A549 treated with AZD9567 at 1 μM for 4 hours (cell line): ENCODE measurements around the gene MALAT1. TPM values are rescaled to one million over a fixed set of nuclear protein-coding genes. Genes with fewer than 3 reads are reported as not detected.

Experiments used
- total RNA-seq: library from RNA; stranded (reverse); fragments of 200-300 nt; extraction: Qiagen RNA extraction; gene quantifications from 5 replicates; pipeline ENCODE4 v1.2.3, GENCODE V29; 2022; ENCODE audit not compliant: insufficient read depth

MALAT1 gene
- 55.2 to 111 TPM (median 88.6 TPM) in 5 replicates for total RNA-seq

DNA sequence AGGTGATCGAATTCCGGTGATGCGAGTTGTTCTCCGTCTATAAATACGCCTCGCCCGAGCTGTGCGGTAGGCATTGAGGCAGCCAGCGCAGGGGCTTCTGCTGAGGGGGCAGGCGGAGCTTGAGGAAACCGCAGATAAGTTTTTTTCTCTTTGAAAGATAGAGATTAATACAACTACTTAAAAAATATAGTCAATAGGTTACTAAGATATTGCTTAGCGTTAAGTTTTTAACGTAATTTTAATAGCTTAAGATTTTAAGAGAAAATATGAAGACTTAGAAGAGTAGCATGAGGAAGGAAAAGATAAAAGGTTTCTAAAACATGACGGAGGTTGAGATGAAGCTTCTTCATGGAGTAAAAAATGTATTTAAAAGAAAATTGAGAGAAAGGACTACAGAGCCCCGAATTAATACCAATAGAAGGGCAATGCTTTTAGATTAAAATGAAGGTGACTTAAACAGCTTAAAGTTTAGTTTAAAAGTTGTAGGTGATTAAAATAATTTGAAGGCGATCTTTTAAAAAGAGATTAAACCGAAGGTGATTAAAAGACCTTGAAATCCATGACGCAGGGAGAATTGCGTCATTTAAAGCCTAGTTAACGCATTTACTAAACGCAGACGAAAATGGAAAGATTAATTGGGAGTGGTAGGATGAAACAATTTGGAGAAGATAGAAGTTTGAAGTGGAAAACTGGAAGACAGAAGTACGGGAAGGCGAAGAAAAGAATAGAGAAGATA, at the start of gene MALAT1:
Gene MALAT1, plus strand, starts transcription at position 69 of the 736 bp plus-strand sequence.

DNA sequence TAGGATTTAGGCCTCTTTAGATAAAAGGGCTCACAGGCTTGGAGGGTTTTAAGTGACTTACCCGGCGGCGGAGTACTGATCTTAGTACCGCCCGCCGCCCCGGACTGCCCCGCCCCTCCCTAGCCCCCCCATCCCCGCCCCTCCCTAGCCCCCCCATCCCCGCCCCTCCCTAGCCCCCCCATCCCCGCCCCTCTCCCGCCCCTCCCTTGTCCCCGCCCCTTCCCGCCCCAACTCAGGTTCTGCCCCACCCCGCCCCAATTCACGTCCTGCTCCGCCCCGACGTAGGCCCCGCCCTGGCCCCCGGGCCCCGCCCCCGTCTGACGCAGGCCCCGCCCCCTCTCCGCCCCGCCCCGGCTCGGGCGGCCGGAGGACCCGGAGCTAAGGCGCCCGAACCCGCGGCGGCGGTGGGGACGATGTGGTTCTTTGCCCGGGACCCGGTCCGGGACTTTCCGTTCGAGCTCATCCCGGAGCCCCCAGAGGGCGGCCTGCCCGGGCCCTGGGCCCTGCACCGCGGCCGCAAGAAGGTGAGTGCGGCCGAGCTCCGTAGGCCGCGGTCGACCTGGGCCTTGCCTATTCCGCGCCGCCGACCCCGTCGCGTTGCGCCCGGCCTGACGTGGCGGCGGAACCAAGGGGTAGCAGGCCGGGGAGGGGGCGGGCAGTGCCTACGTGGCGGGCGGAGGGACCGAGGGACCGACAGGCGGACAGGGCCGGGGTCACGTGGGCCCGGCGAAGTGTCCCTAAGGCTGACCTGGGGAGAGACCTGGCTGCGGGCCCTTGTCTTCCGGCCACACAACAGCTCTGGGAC, 26.1 kb downstream of the MALAT1 start, which contains the start of gene SCYL1:
Gene SCYL1, plus strand, starts transcription at position 343 of the 805 bp plus-strand sequence. Its CDS starts 71 bp downstream, at position 414.

Other genes with a start within 250 kb of the MALAT1 start
- 10.7 to 16.6 TPM (median 12.9 TPM) in 5 replicates for gene POLA2, start 237.1 kb upstream of the MALAT1 start, total RNA-seq
- gene CDC42EP2, start 184.2 kb upstream of the MALAT1 start, total RNA-seq, result 15.9 to 20.4 TPM (median 17.2 TPM) in 5 replicates
- gene DPF2, start 165.2 kb upstream of the MALAT1 start, total RNA-seq, result 39.2 to 41.2 TPM (median 40.8 TPM) in 5 replicates
- 1.3 TPM in 5 replicates for gene TIGD3, start 144.3 kb upstream of the MALAT1 start, total RNA-seq
- 8.5 to 11.6 TPM (median 10.3 TPM) in 5 replicates for gene SLC25A45, start 116.4 kb upstream of the MALAT1 start, total RNA-seq
- gene FRMD8, start 112.4 kb upstream of the MALAT1 start, total RNA-seq, result 33.7 to 57.0 TPM (median 56.4 TPM) in 5 replicates
- gene NEAT1, start 76.2 kb upstream of the MALAT1 start, total RNA-seq, result 95.1 to 289 TPM (median 267 TPM) in 5 replicates
- 37.6 to 65.4 TPM (median 64.4 TPM) in 5 replicates for gene SCYL1, start 26.0 kb downstream of the MALAT1 start, total RNA-seq
- 65.1 to 117 TPM (median 101 TPM) in 5 replicates for gene LTBP3, start 59.3 kb downstream of the MALAT1 start, total RNA-seq
- 69.5 to 80.8 TPM (median 77.9 TPM) in 5 replicates for gene ZNRD2, start 71.4 kb downstream of the MALAT1 start, total RNA-seq
- 20.8 to 56.1 TPM (median 50.0 TPM) in 5 replicates for gene FAM89B, start 73.5 kb downstream of the MALAT1 start, total RNA-seq
- 22.6 to 35.1 TPM (median 32.7 TPM) in 5 replicates for gene EHBP1L1, start 77.0 kb downstream of the MALAT1 start, total RNA-seq
- 0.26 to 1.4 TPM (median 0.77 TPM) in 4 of 5 replicates, not detected in the other for gene KCNK7, start 96.8 kb downstream of the MALAT1 start, total RNA-seq
- 44.0 to 49.5 TPM (median 47.5 TPM) in 5 replicates for gene MAP3K11, start 115.2 kb downstream of the MALAT1 start, total RNA-seq
- 25.3 to 38.8 TPM (median 37.9 TPM) in 5 replicates for gene PCNX3, start 116.7 kb downstream of the MALAT1 start, total RNA-seq
- gene SIPA1, start 139.1 kb downstream of the MALAT1 start, total RNA-seq, result 11.1 to 21.7 TPM (median 18.4 TPM) in 5 replicates
- 52.1 to 79.3 TPM (median 74.8 TPM) in 5 replicates for gene RELA, start 163.9 kb downstream of the MALAT1 start, total RNA-seq
- 31.3 to 46.9 TPM (median 45.7 TPM) in 5 replicates for gene KAT5, start 213.2 kb downstream of the MALAT1 start, total RNA-seq
- gene RNASEH2C, start 221.8 kb downstream of the MALAT1 start, total RNA-seq, result 26.8 to 55.4 TPM (median 52.8 TPM) in 5 replicates